ENCODE measurements around the gene GALNT11. TPM values are rescaled to one million over a fixed set of nuclear protein-coding genes. Genes with fewer than 3 reads are reported as not detected.

Gene GALNT11
- total RNA-seq, 1 donor from 2014 or later, result 29.9 TPM

DNA sequence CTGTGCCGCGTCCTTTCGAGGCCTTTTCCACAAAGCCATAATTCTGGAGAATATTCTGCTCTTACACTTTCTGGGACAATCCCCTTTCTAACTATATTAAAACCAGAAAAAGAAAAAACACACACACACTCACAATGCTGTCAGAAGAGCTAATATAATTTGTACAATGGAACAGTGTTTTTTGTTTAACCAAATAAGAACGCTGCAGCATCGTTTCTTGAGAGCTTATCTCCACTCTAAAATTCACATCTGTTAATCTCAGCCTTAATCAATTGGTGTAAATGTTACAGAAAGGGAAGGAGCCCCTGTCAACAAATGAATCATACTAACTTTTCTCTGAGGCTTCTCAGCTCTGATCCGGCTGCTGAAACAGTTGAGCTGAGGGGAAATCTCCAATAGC is 123.9 kb downstream of the GALNT11 start:
- TF ChIP-seq, protein P1, sequence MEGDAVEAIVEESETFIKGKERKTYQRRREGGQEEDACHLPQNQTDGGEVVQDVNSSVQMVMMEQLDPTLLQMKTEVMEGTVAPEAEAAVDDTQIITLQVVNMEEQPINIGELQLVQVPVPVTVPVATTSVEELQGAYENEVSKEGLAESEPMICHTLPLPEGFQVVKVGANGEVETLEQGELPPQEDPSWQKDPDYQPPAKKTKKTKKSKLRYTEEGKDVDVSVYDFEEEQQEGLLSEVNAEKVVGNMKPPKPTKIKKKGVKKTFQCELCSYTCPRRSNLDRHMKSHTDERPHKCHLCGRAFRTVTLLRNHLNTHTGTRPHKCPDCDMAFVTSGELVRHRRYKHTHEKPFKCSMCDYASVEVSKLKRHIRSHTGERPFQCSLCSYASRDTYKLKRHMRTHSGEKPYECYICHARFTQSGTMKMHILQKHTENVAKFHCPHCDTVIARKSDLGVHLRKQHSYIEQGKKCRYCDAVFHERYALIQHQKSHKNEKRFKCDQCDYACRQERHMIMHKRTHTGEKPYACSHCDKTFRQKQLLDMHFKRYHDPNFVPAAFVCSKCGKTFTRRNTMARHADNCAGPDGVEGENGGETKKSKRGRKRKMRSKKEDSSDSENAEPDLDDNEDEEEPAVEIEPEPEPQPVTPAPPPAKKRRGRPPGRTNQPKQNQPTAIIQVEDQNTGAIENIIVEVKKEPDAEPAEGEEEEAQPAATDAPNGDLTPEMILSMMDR (conservative IDR thresholded peaks at IDR 0.05; ENCODE audit: low read depth, low read length), result no peak
- H3K4me3 ChIP-seq (ENCODE audit: low read depth, low read length), result no peak overlapping the region
- no peak for DNase-seq (ENCODE audit: low read depth)

DNA sequence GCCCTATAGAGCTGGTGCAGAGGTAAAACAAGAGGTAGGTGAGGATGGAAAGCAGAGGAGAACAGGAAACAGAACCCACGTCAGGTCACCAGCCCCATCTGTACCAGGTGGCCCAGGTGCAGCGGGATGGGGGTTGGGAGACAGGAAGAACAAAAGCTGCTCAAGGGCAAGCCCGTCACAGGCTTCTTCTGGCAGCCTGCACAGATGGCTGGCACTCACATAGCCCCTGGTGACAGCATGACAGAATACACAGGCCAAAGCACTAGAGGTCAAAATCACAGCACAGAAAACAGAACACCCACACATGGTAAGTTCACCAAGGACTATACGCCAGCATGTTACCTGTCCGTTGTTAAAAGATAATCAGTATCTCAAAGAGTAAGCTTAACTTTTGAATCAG is 126.8 kb downstream of the GALNT11 start:
- no peak for DNase-seq (ENCODE audit: low read depth)
- H3K4me3 ChIP-seq (ENCODE audit: low read depth, low read length), result no peak overlapping the region
- TF ChIP-seq, protein P1 (conservative IDR thresholded peaks at IDR 0.05; ENCODE audit: low read depth, low read length), result no peak

DNA sequence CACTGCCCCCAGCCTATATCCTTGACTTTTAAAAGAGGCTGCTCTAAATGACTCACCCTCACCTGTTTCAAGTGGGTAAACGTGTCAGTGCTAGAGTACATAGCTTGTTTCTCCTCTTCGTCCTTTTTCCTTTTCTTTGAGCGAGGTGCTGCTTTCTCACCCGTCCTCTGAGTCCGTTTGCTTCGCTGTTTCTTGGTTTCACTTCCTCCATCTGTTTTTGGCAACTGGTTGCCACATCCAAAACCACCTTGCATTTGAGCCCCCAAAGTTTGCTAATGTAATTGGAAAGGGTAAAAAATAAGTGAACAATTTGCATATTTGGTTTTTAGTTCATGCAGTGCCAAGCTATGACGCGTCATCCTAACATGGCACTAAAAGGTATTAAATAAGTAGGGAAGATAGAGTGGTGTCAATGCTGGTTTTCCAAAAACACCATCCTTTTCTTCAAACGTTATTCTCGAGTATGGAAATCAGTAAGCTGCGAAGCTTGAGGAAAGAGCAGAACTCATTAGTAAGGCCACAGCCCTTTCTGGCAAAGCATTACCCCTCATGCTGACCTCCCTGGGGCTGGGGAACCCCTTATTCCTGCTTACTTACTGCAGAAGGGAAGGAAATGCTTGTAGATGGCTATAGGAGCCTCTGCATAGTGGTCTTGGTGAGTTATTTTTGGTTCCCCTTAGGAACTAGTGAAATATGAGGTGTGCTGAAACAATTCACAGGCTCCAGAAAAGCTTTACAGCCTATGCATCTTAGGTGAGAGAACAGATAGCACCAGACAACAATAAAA is 133.5 kb downstream of the GALNT11 start:
- DNase-seq (ENCODE audit: low read depth), result no peak
- TF ChIP-seq, protein P1 (conservative IDR thresholded peaks at IDR 0.05; ENCODE audit: low read depth, low read length), result no peak
- no peak overlapping the region for H3K4me3 ChIP-seq (ENCODE audit: low read depth, low read length)

DNA sequence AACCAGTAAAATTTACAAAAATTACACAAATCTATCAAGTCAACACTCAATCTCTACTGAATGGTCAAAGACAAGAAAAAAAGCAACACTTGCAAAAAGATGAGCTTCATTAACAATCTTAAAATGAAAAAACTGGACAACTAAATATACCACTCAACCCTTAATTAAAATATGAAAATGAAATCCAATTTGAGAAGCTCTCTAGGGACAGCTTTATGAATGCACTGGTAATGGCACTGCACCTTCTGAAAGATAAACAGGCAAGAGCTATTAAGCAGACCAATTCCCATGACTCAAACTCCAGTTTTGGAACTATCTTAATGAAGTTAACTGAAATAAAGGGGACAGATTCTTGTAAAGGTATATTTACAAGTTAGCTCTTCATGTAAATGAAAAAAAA is 135.7 kb downstream of the GALNT11 start:
- DNase-seq (ENCODE audit: low read depth), result no peak
- H3K4me3 ChIP-seq (ENCODE audit: low read depth, low read length), result no peak overlapping the region
- TF ChIP-seq, protein P1 (conservative IDR thresholded peaks at IDR 0.05; ENCODE audit: low read depth, low read length), result no peak

DNA sequence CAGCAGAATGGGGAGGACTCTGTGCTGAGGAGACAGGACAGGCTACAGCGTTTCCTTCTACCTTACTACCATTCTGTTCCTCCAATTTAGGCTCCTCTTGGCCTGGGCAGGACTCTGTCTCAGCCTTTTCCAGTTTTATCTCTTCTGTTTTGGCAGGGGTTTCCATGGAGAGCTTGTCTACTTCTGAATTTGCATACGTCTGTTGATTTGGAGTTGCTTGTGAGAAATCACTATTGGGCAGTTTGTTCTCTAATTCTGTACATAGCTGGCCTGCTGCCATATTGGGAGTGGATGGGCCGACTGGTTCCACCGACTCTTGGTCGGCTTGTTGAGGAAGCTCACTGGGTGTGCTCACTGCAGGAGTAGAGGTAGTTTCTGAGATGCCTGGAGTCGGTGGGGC is 136.8 kb downstream of the GALNT11 start:
- H3K4me3 ChIP-seq (ENCODE audit: low read depth, low read length), result no peak overlapping the region
- TF ChIP-seq, protein P1 (conservative IDR thresholded peaks at IDR 0.05; ENCODE audit: low read depth, low read length), result no peak
- no peak for DNase-seq (ENCODE audit: low read depth)

Other genes starting within 250 kb of the GALNT11 start
- 20.8 and 39.1 TPM in 2 replicates for gene PRKAG2, start 148.6 kb upstream of the GALNT11 start, total RNA-seq
- gene GALNTL5, start 69.2 kb upstream of the GALNT11 start, total RNA-seq, result not detected in 2 replicates

Data from epithelial cell of proximal tubule (primary cell).